A549 (cell line): Measurements from ENCODE around the gene TMEM255B. TPM values are rescaled to one million over a fixed set of nuclear protein-coding genes. Genes with fewer than 3 reads are reported as not detected.
"Not testable (repeated sequence)": the region's sequence is repeated elsewhere in the genome, so short reads cannot be mapped to it uniquely, and the experiment has no call there.

Experiments used
- ATAC-seq, 2 experiments: fragments of 200-7000 bp in 1 of 2; fragments of >200 bp in 1 of 2; cut with Nextera tagmentation in 1 of 2; cut with Tn5 transposase in 1 of 2; 3 replicates each; pipeline versions ENCODE4 v1.8.0 to v1.9.1; 2018 to 2020; ENCODE audit warnings: mild to moderate bottlenecking in 1 of 2, moderate library complexity in 1 of 2
- CTCF ChIA-PET: fragments of 300-600 bp; sonication (Branson Sonifier 250); formaldehyde crosslinking; extraction: SDS; loops from one replicate; lab custom pipeline; 2021; ENCODE audit warnings: antibody characterized with exemption, inconsistent platforms; lab: Yijun Ruan, JAX
- POLR2A ChIA-PET: fragments of 350-600 bp; formaldehyde crosslinking; extraction: SDS; loops from one replicate; lab custom pipeline; 2021; ENCODE audit warnings: antibody characterized with exemption, inconsistent platforms; lab: Yijun Ruan, JAX
- DNase-seq, 2 experiments: peaks; one replicate each; pipeline versions ENCODE4 v3.0.0 to v3.0.0-alpha.2; 2011 to 2016; ENCODE audit warnings: low read depth in 1 of 2, low spot score in 1 of 2
- FAIRE-seq: peaks from 2 replicates; lab custom pipeline; 2011; peaks lifted over from hg19 to GRCh38; lab: Jason Lieb, UNC
- H3K27ac ChIP-seq, 2 experiments: fragments of >200 bp; sonication (Bioruptor Twin); formaldehyde crosslinking; 3 replicates each; pipeline ENCODE4 v1.5.1; 2016 to 2017
- H3K4me1 ChIP-seq: fragments of >200 bp; sonication (Bioruptor Twin); formaldehyde crosslinking; 3 replicates; pipeline ENCODE4 v1.6.1; 2016
- H3K4me2 ChIP-seq: fragments of >200 bp; sonication (Bioruptor Twin); formaldehyde crosslinking; 3 replicates; pipeline ENCODE4 v1.6.1; 2016
- H3K4me3 ChIP-seq: fragments of >200 bp; sonication (Bioruptor Twin); formaldehyde crosslinking; 3 replicates; pipeline ENCODE4 v1.5.1; 2016
- H3K9me3 ChIP-seq: fragments of >200 bp; sonication (Bioruptor Twin); formaldehyde crosslinking; 3 replicates; pipeline ENCODE4 v1.6.1; 2016
- BHLHE40 ChIP-seq: IDR thresholded peaks from 2 replicates; pipeline ENCODE4 v1.6.1; 2012; ENCODE audit warnings: low read depth, low read length, inconsistent platforms
- CBX2 ChIP-seq: fragments of 200-600 bp; sonication (generic); IDR thresholded peaks from 2 replicates; pipeline ENCODE4 v1.6.1; 2016; ENCODE audit warnings: low read depth, mild to moderate bottlenecking, borderline replicate concordance
- CBX8 ChIP-seq: fragments of 200-600 bp; sonication (generic); IDR thresholded peaks from 2 replicates; pipeline ENCODE4 v1.6.1; 2016
- CEBPB ChIP-seq, 2 experiments: fragments of >200 bp in 1 of 2; sonication (Bioruptor Twin) in 1 of 2; formaldehyde crosslinking in 1 of 2; IDR thresholded peaks; 2 replicates each; pipeline ENCODE4 v1.6.1; 2012 to 2016
- CHD4 ChIP-seq: fragments of 200-600 bp; sonication (generic); IDR thresholded peaks from 2 replicates; pipeline ENCODE4 v1.6.1; 2016; ENCODE audit warnings: antibody characterized with exemption, mild to moderate bottlenecking, borderline replicate concordance
- ESRRA ChIP-seq: fragments of 150-350 bp; IDR thresholded peaks from 2 replicates; pipeline ENCODE4 v1.6.1; 2014; ENCODE audit warnings: mild to moderate bottlenecking, low read length, borderline replicate concordance
- FOXS1 ChIP-seq: fragments of 250-450 bp; sonication (Bioruptor Pico); IDR thresholded peaks from 2 replicates; pipeline ENCODE4 v1.5.0; 2020; ENCODE audit warnings: mild to moderate bottlenecking, moderate library complexity
- HEYL ChIP-seq: fragments of 250-450 bp; sonication (Bioruptor Pico); IDR thresholded peaks from 2 replicates; pipeline ENCODE4 v1.8.0; 2021; ENCODE audit warnings: mild to moderate bottlenecking, moderate library complexity
- JUNB ChIP-seq: fragments of >200 bp; sonication (Bioruptor Twin); formaldehyde crosslinking; IDR thresholded peaks from 2 replicates; pipeline ENCODE4 v1.6.1; 2016
- KDM1A ChIP-seq: fragments of 200-600 bp; sonication (generic); IDR thresholded peaks from 2 replicates; pipeline ENCODE4 v1.6.1; 2016; ENCODE audit warnings: low read depth, mild to moderate bottlenecking
- MAZ ChIP-seq: fragments of 150-350 bp; IDR thresholded peaks from 2 replicates; pipeline ENCODE4 v1.6.1; 2014; ENCODE audit warnings: antibody characterized with exemption, low read depth, low read length, borderline replicate concordance
- NPAS2 ChIP-seq: fragments of 250-450 bp; sonication (Bioruptor Pico); IDR thresholded peaks from 2 replicates; pipeline ENCODE4 v1.8.0; 2022; ENCODE audit warnings: mild to moderate bottlenecking, moderate library complexity, borderline replicate concordance
- NR3C1 ChIP-seq: fragments of >200 bp; sonication (Bioruptor Twin); formaldehyde crosslinking; IDR thresholded peaks from 3 replicates; pipeline ENCODE4 v1.6.1; 2017
- POLR2AphosphoS2 ChIP-seq: conservative IDR thresholded peaks from 2 replicates; pipeline ENCODE4 v1.6.1; 2012; ENCODE audit warnings: low read length, improper control_type of control experiment, inconsistent platforms
- RAD21 ChIP-seq, 2 experiments: fragments of >200 bp in 1 of 2; sonication (Bioruptor Twin) in 1 of 2; formaldehyde crosslinking in 1 of 2; IDR thresholded peaks in 1 of 2; conservative IDR thresholded peaks in 1 of 2; 2 replicates in 1 of 2; 3 replicates in 1 of 2; pipeline ENCODE4 v1.6.1; 2012 to 2018; ENCODE audit warnings: inconsistent platforms in 1 of 2
- SREBF2 ChIP-seq: fragments of 450-650 bp; IDR thresholded peaks from 2 replicates; pipeline ENCODE4 v1.6.1; 2014; ENCODE audit warnings: mild to moderate bottlenecking, moderate library complexity
- ZSCAN20 ChIP-seq: fragments of 250-450 bp; sonication (Bioruptor Pico); IDR thresholded peaks from 2 replicates; pipeline ENCODE4 v1.8.0; 2022; ENCODE audit warnings: mild to moderate bottlenecking, moderate library complexity
- WGBS: methylation state at CpG from one replicate; pipeline ENCODE4 v1.1.6; 2017; ENCODE audit errors: missing lambda C conversion rate; 5-methylcytosine and 5-hydroxymethylcytosine counted together
- polyA plus RNA-seq, 4 experiments: library from polyadenylated mRNA; depleted of rRNA in 3 of 4; stranded (reverse); fragments of >200 nt; fragmentation: RNase III in 1 of 4; extraction: RNeasy Plus Mini Kit Qiagen cat#74134 plus additional on column Dnase treatment in 1 of 4; gene quantifications; 2 replicates in 3 of 4; 3 replicates in 1 of 4; pipeline ENCODE4 v1.2.3, GENCODE V29; 2011 to 2017
- TF ChIP-seq, protein P1 (sequence below): IDR thresholded peaks from 2 replicates; pipeline ENCODE4 v1.6.1; 2012
- TF ChIP-seq, protein P2 (sequence below): IDR thresholded peaks from 2 replicates; pipeline ENCODE4 v1.6.1; 2012; ENCODE audit warnings: low read depth, borderline replicate concordance
- TF ChIP-seq, protein P3 (sequence below): fragments of 200-600 bp; sonication (generic); IDR thresholded peaks from 2 replicates; pipeline ENCODE4 v1.6.1; 2016; ENCODE audit warnings: antibody characterized with exemption, mild to moderate bottlenecking, moderate library complexity
- TF ChIP-seq, protein P4 (sequence below): fragments of >200 bp; sonication (Bioruptor Twin); formaldehyde crosslinking; IDR thresholded peaks from 2 replicates; pipeline ENCODE4 v1.6.1; 2016

Gene TMEM255B
- polyA plus RNA-seq, 2 of the 4 experiments (the other 2 are of a cell fraction), result 0.54 to 1.1 TPM

DNA sequence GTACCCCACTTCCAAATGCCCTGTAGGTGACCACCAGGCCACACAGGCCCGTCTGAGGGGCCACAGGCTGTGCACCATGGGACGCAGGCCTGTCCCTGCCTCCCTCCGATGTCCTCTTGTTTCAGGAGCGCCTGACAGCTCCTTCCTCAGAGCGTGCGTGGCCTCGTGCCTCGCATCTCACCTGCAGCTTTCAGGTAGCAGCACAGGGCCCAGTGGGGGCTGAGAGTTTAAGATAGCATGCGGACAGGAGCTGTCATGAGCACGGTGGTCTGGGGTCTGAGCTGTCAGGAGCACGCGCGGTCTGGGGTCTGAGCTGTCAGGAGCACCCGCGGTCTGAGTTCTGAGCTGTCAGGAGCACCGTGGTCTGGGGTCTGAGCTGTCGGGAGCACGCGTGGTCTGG lies 64.7 kb downstream of the TMEM255B start:
- CTCF ChIA-PET, result interaction anchor here (1.1 to 2.0 kb wide), 2 partner anchors 16 to 124 kb away, joined by 3 to 7 read pairs; no protein-coding TSS in a partner anchor
- no peak overlapping the region for H3K4me2 ChIP-seq
- WGBS, result 100% methylated on average over 3 of the region's 19 CpGs
- H3K9me3 ChIP-seq, result no peaks in the 10 kb centered on the region
- ATAC-seq (no peak), DNase-seq (no peak), FAIRE-seq (no peak)
- no peak overlapping the region for H3K4me3 ChIP-seq
- TF ChIP-seq RAD21 (conservative IDR thresholded peaks at IDR 0.05 in 1 of 2, IDR thresholded peaks at IDR 0.05 in 1 of 2) (no peak), MAZ (no peak), ZSCAN20 (CRISPR knock-in tag) (no peak), ESRRA (no peak), FOXS1 (CRISPR knock-in tag) (no peak), KDM1A (no peak), POLR2AphosphoS2 (no peak), BHLHE40 (no peak), NPAS2 (CRISPR knock-in tag) (no peak), SREBF2 (no peak)
- TF ChIP-seq, protein P1, sequence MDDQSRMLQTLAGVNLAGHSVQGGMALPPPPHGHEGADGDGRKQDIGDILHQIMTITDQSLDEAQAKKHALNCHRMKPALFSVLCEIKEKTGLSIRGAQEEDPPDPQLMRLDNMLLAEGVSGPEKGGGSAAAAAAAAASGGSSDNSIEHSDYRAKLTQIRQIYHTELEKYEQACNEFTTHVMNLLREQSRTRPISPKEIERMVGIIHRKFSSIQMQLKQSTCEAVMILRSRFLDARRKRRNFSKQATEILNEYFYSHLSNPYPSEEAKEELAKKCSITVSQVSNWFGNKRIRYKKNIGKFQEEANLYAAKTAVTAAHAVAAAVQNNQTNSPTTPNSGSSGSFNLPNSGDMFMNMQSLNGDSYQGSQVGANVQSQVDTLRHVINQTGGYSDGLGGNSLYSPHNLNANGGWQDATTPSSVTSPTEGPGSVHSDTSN, result no peak
- TF ChIP-seq, protein P2, sequence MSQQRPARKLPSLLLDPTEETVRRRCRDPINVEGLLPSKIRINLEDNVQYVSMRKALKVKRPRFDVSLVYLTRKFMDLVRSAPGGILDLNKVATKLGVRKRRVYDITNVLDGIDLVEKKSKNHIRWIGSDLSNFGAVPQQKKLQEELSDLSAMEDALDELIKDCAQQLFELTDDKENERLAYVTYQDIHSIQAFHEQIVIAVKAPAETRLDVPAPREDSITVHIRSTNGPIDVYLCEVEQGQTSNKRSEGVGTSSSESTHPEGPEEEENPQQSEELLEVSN, result no peak
- H3K27ac ChIP-seq, result no peak overlapping the region
- POLR2A ChIA-PET, result interaction anchor here (0.6 kb wide), 1 partner anchor 14 kb away, joined by 3 read pairs; no protein-coding TSS in a partner anchor
- H3K4me1 ChIP-seq, result peaks cover 22% of the 10 kb centered on the region

DNA sequence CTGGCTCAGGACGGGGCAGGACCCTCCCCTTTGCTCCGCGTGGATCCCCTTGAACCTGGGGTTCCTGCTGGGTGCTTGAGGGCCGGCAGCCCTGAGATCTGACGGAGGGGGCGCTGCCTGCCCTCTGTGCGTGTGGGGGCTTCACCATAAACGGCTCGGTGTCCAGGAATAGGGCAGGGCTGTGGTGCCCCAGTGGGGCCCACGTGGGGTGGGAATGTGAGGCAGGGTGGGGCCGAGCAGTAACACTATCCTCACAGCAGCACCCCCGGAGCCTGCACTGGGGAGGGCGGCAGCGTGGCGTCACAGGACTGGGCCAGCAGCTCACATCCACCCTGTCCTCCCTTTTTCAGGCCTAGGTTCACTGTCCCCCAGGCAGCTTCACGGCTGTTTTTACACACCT lies 66.8 kb downstream of the TMEM255B start:
- Histone ChIP-seq H3K27ac (no peak overlapping the region), H3K9me3 (no peaks in the 10 kb centered on the region)
- ATAC-seq, result no peak
- POLR2A ChIA-PET, result no interaction called here
- TF ChIP-seq JUNB (no peak), CEBPB (IDR thresholded peaks at IDR 0.05) (no peak), FOXS1 (CRISPR knock-in tag) (no peak), KDM1A (no peak), HEYL (CRISPR knock-in tag) (no peak), NR3C1 (no peak), CHD4 (no peak), CBX8 (no peak), BHLHE40 (no peak), CBX2 (no peak)
- TF ChIP-seq, protein P3, sequence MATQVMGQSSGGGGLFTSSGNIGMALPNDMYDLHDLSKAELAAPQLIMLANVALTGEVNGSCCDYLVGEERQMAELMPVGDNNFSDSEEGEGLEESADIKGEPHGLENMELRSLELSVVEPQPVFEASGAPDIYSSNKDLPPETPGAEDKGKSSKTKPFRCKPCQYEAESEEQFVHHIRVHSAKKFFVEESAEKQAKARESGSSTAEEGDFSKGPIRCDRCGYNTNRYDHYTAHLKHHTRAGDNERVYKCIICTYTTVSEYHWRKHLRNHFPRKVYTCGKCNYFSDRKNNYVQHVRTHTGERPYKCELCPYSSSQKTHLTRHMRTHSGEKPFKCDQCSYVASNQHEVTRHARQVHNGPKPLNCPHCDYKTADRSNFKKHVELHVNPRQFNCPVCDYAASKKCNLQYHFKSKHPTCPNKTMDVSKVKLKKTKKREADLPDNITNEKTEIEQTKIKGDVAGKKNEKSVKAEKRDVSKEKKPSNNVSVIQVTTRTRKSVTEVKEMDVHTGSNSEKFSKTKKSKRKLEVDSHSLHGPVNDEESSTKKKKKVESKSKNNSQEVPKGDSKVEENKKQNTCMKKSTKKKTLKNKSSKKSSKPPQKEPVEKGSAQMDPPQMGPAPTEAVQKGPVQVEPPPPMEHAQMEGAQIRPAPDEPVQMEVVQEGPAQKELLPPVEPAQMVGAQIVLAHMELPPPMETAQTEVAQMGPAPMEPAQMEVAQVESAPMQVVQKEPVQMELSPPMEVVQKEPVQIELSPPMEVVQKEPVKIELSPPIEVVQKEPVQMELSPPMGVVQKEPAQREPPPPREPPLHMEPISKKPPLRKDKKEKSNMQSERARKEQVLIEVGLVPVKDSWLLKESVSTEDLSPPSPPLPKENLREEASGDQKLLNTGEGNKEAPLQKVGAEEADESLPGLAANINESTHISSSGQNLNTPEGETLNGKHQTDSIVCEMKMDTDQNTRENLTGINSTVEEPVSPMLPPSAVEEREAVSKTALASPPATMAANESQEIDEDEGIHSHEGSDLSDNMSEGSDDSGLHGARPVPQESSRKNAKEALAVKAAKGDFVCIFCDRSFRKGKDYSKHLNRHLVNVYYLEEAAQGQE, result no peak
- TF ChIP-seq, protein P4, sequence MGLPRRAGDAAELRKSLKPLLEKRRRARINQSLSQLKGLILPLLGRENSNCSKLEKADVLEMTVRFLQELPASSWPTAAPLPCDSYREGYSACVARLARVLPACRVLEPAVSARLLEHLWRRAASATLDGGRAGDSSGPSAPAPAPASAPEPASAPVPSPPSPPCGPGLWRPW, result no peak
- TF ChIP-seq, protein P2, result no peak
- TF ChIP-seq, all 56 proteins: peak for 0
- Histone ChIP-seq H3K4me3 (no peak overlapping the region), H3K4me1 (peaks cover 14% of the 10 kb centered on the region), H3K4me2 (no peak overlapping the region)
- FAIRE-seq (no peak), DNase-seq (no peak)
- CTCF ChIA-PET, result interaction anchor here (0.6 kb wide), 1 partner anchor 35 kb away, joined by 3 read pairs; no protein-coding TSS in a partner anchor
- WGBS, result 83% methylated on average over 9 of the region's 16 CpGs

DNA sequence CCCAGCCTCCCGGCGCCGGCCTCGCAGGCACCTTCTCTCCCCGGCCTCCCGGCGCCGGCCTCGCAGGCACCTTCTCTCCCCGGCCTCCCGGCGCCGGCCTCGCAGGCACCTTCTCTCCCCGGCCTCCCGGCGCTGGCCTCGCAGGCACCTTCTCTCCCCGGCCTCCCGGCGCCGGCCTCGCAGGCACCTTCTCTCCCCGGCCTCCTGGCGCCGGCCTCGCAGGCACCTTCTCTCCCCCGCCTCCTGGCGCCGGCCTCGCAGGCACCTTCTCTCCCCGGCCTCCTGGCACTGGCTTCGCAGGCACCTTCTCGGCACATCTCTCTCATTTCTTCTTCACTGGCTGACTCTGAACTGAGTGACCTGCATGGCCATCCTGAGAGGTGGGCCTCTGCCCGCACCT lies 67.4 kb downstream of the TMEM255B start:
- H3K27ac ChIP-seq, H3K4me3 ChIP-seq, FAIRE-seq, H3K4me2 ChIP-seq, H3K9me3 ChIP-seq, POLR2A ChIA-PET, DNase-seq, ATAC-seq: not testable (repeated sequence)
- WGBS, result 94% methylated on average over 12 of the region's 35 CpGs
- H3K4me1 ChIP-seq, result peaks cover 14% of the 10 kb centered on the region
- CTCF ChIA-PET, result interaction anchor here (0.6 kb wide), 1 partner anchor 35 kb away, joined by 3 read pairs; no protein-coding TSS in a partner anchor
